B cell (primary cell): Measurements from ENCODE around the gene AHRR. TPM values are rescaled to one million over a fixed set of nuclear protein-coding genes. Genes with fewer than 3 reads are reported as not detected.

Experiments used
- ATAC-seq: fragments of 200-7000 bp; cut with Tn5 transposase; one replicate; pipeline ENCODE4 v1.10.0; 2021; ENCODE audit warnings: low read depth, mild to moderate bottlenecking, moderate number of reproducible peaks, moderate library complexity
- CTCF ChIA-PET: fragments of 350-600 bp; sonication (Branson Sonifier 250); formaldehyde crosslinking; loops from one replicate; lab custom pipeline; 2021; ENCODE audit warnings: antibody characterized with exemption, inconsistent platforms; lab: Charles Lee
- POLR2A ChIA-PET: fragments of 350-600 bp; sonication (Branson Sonifier 250); formaldehyde crosslinking; loops from one replicate; lab custom pipeline; 2021; ENCODE audit warnings: antibody characterized with exemption; lab: Charles Lee
- DNase-seq: peaks from one replicate; pipeline ENCODE4 v3.0.0; 2013
- H2AFZ ChIP-seq: 2 replicates; pipeline ENCODE4 v1.6.1; 2012; ENCODE audit warnings: mild to moderate bottlenecking, low read depth, low read length; ENCODE audit not compliant: insufficient read depth, poor library complexity, severe bottlenecking
- H3K27ac ChIP-seq, 2 donors: 1 replicate in 1 of 2; 2 replicates in 1 of 2; pipeline ENCODE4 v1.5.1; 2012 to 2013; ENCODE audit warnings: low read length in 2 of 2, mild to moderate bottlenecking in 2 of 2, moderate library complexity in 1 of 2
- H3K27me3 ChIP-seq, 4 experiments: fragments of 200-600 bp in 1 of 4; sonication (generic) in 1 of 4; replicated peaks in 1 of 4; 1 replicate in 2 of 4; 2 replicates in 2 of 4; pipeline versions ENCODE4 v1.6.1 to v1.7.0; 2013 to 2016; ENCODE audit warnings: low read length in 3 of 4, mild to moderate bottlenecking in 2 of 4, mixed read lengths in 1 of 4, moderate library complexity in 1 of 4; ENCODE audit not compliant: insufficient read depth in 4 of 4, control insufficient read depth in 3 of 4; ENCODE audit errors: control extremely low read depth in 1 of 4
- H3K36me3 ChIP-seq, 2 experiments: replicated peaks in 1 of 2; 1 replicate in 1 of 2; 2 replicates in 1 of 2; pipeline versions ENCODE4 v1.6.1 to v1.7.1; 2013; ENCODE audit warnings: low read length in 1 of 2; ENCODE audit not compliant: insufficient read depth in 2 of 2, control insufficient read depth in 1 of 2; ENCODE audit errors: control extremely low read depth in 1 of 2, extremely low read depth in 1 of 2
- H3K4me1 ChIP-seq, 2 donors: fragments of 200-600 bp in 1 of 2; sonication (generic) in 1 of 2; 1 replicate in 1 of 2; 2 replicates in 1 of 2; pipeline versions ENCODE4 v1.5.1 to v1.6.1; 2013 to 2017; ENCODE audit warnings: low read length in 2 of 2; ENCODE audit not compliant: control insufficient read depth in 2 of 2, insufficient read depth in 2 of 2
- H3K4me2 ChIP-seq: replicated peaks from 2 replicates; pipeline ENCODE3; 2012; ENCODE audit warnings: mild to moderate bottlenecking, low read depth, low read length; ENCODE audit not compliant: poor library complexity, severe bottlenecking
- H3K4me3 ChIP-seq, 5 experiments: fragments of 200-600 bp in 1 of 5; sonication (generic) in 1 of 5; 1 replicate in 3 of 5; 2 replicates in 2 of 5; pipeline versions ENCODE4 v1.5.1 to v1.7.0; 2011 to 2016; ENCODE audit warnings: low read length in 4 of 5, mild to moderate bottlenecking in 4 of 5, low read depth in 2 of 5, control low read depth in 1 of 5, moderate library complexity in 1 of 5; ENCODE audit not compliant: insufficient read depth in 1 of 5; ENCODE audit errors: control extremely low read depth in 1 of 5, extremely low read depth in 1 of 5
- H3K79me2 ChIP-seq: fragments of 200-600 bp; sonication (generic); one replicate; pipeline ENCODE4 v1.6.0; 2016; ENCODE audit warnings: low read length; ENCODE audit not compliant: control insufficient read depth, insufficient read depth
- H3K9ac ChIP-seq: fragments of 200-600 bp; sonication (generic); 2 replicates; pipeline ENCODE4 v1.6.1; 2017; ENCODE audit warnings: mild to moderate bottlenecking, low read length, moderate library complexity
- H3K9me3 ChIP-seq, 3 donors: one replicate each; pipeline versions ENCODE4 v1.6.1 to v1.7.1; 2013; ENCODE audit warnings: low read length in 2 of 3; ENCODE audit not compliant: control insufficient read depth in 2 of 3, insufficient read depth in 1 of 3; ENCODE audit errors: control extremely low read depth in 1 of 3
- H4K20me1 ChIP-seq: 2 replicates; pipeline ENCODE4 v1.6.0; 2012; ENCODE audit warnings: mild to moderate bottlenecking, low read length; ENCODE audit not compliant: insufficient read depth, control insufficient read depth, poor library complexity, severe bottlenecking
- H3K27ac Mint-ChIP-seq: one replicate; pipeline ENCODE4 v1.8.0; 2021; ENCODE audit warnings: mixed read lengths
- H3K27me3 Mint-ChIP-seq: one replicate; pipeline ENCODE4 v1.8.0; 2021; ENCODE audit warnings: mixed read lengths
- H3K4me1 Mint-ChIP-seq: one replicate; pipeline ENCODE4 v1.8.0; 2021; ENCODE audit warnings: mixed read lengths
- H3K4me3 Mint-ChIP-seq: one replicate; pipeline ENCODE4 v1.8.0; 2021; ENCODE audit warnings: mixed read lengths
- H3K9me3 Mint-ChIP-seq: one replicate; pipeline ENCODE4 v1.8.0; 2022; ENCODE audit warnings: mixed read lengths; ENCODE audit not compliant: insufficient read depth
- EZH2 ChIP-seq: IDR thresholded peaks from 2 replicates; pipeline ENCODE4 v1.6.1; 2012; ENCODE audit warnings: borderline replicate concordance, low read depth, mild to moderate bottlenecking, moderate library complexity, low read length; ENCODE audit not compliant: insufficient read depth, poor library complexity, severe bottlenecking
- WGBS: methylation state at CpG from one replicate; pipeline ENCODE4 v1.1.5; 2013; ENCODE audit warnings: missing lambda C conversion rate; ENCODE audit not compliant: insufficient coverage; 5-methylcytosine and 5-hydroxymethylcytosine counted together
- intact Hi-C: fragments of 100-400 bp; cut with micrococcal nuclease; formaldehyde crosslinking; loops from one replicate; pipeline ENCODE4 v1.10.0; 2022
- polyA plus RNA-seq: library from polyadenylated mRNA; depleted of rRNA; stranded (reverse); fragments of >200 nt; gene quantifications from 2 replicates; pipeline ENCODE4 v1.2.3, GENCODE V29; 2012
- total RNA-seq, 2 donors: library from RNA; stranded (reverse); fragments of 120-200 nt in 1 of 2; gene quantifications; 1 replicate in 1 of 2; 2 replicates in 1 of 2; pipeline versions ENCODE4 v1.2.3 to v1.2.4, GENCODE V29; 2013 to 2022
- TF ChIP-seq, protein P1 (sequence below): fragments of 200-600 bp; IDR thresholded peaks from one replicate; pipeline ENCODE4 v1.8.0; 2022; ENCODE audit warnings: antibody characterized with exemption, mild to moderate bottlenecking

The AHRR gene
- total and polyA plus RNA-seq, 2 donors (not counting 1 experiment from before 2014, with no cell fraction given), result 0.13 to 1.7 TPM

DNA sequence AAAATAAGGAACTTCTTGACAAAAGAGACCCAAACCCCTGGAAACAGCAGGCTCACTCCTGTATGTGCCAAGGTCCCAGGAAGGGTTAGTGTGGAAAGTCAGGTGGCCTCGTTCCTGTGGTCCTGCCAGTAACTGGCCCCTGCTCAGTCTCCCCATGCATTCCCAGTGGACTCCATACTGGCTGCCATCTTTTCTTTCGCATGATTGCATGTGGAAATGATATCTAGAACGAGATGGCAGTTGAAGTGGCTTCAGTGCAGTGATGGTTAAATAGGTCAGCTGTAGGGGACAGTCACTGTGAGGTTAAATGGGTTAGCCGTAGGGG lies 30.4 kb downstream of the AHRR start:
- Mint-ChIP-seq H3K27me3 (peaks cover 31% of the 10 kb centered on the region), H3K4me3 (no peak overlapping the region), H3K27ac (no peak overlapping the region), H3K4me1 (peaks cover 2% of the 10 kb centered on the region), H3K9me3 (no peaks in the 10 kb centered on the region)
- 80% methylated on average over 3 of the region's 4 CpGs for WGBS
- no peaks in the 10 kb centered on the region for H3K36me3 ChIP-seq
- H4K20me1 ChIP-seq, result no peaks in the 10 kb centered on the region
- no peak overlapping the region for H3K27ac ChIP-seq
- peaks cover 0 to 15% (median 7%) of the 10 kb centered on the region in 4 experiments for H3K27me3 ChIP-seq
- H3K9ac ChIP-seq, result no peak overlapping the region
- H3K4me2 ChIP-seq, result no peak overlapping the region
- intact Hi-C loops, result no loop called here
- no peak overlapping the region for H2AFZ ChIP-seq
- H3K9me3 ChIP-seq, result peaks cover 0 to 4% (median 0%) of the 10 kb centered on the region in 3 donors
- no peaks in the 10 kb centered on the region for H3K4me1 ChIP-seq
- DNase-seq, result no peak
- POLR2A ChIA-PET, result no interaction called here
- no peak for ATAC-seq
- TF ChIP-seq, protein P1, sequence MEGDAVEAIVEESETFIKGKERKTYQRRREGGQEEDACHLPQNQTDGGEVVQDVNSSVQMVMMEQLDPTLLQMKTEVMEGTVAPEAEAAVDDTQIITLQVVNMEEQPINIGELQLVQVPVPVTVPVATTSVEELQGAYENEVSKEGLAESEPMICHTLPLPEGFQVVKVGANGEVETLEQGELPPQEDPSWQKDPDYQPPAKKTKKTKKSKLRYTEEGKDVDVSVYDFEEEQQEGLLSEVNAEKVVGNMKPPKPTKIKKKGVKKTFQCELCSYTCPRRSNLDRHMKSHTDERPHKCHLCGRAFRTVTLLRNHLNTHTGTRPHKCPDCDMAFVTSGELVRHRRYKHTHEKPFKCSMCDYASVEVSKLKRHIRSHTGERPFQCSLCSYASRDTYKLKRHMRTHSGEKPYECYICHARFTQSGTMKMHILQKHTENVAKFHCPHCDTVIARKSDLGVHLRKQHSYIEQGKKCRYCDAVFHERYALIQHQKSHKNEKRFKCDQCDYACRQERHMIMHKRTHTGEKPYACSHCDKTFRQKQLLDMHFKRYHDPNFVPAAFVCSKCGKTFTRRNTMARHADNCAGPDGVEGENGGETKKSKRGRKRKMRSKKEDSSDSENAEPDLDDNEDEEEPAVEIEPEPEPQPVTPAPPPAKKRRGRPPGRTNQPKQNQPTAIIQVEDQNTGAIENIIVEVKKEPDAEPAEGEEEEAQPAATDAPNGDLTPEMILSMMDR, result no peak
- TF ChIP-seq EZH2, result no peak
- no peak overlapping the region for H3K4me3 ChIP-seq
- CTCF ChIA-PET, result no interaction called here
- H3K79me2 ChIP-seq, result no peaks in the 10 kb centered on the region

DNA sequence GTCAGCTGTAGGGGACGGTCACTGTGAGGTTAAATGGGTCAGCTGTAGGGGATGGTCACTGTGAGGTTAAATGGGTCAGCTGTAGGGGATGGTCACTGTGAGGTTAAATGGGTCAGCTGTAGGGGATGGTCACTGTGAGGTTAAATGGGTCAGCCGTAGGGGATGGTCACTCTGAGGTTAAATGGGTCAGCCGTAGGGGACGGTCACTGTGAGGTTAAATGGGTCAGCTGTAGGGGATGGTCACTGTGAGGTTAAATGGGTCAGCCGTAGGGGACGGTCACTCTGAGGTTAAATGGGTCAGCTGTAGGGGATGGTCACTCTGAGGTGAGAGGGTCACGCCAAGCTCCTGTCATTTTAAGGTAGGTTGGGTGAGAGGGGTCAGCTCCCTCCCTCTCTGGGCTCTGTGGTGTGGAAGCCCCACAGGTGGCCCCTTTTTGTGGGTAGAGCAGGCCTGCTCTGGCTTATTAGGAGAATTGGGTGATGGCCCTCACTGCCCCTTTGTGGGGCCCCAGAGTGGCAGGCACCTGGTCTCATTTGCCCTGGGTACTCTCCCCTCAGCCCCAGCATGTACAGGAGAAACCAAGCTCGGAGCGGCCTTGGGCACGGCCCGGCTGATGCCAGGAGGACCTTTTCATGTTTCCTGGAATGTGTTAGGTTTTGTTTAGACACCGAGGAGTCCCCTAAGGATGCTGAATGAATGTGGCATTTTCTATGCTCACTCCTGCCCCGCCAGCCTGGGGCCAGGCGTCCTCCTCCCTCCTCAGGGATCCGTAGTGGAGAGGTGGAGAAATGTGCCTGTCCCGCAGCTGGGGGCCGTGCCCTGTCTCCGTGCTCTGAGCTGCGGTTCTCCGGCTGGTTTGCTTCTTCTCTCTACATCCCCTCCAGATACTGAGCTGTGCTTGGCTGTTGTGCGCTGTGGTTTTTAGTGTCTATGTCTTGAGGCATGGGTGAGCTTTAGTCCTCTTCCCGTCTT lies 31.4 kb downstream of the AHRR start:
- ChIA-PET CTCF (no interaction called here), POLR2A (no interaction called here)
- H3K4me1 Mint-ChIP-seq, result no peaks in the 10 kb centered on the region
- Histone ChIP-seq H3K4me3 (no peak overlapping the region), H3K27ac (no peak overlapping the region), H4K20me1 (no peaks in the 10 kb centered on the region), H3K9ac (no peak overlapping the region), H3K4me2 (no peak overlapping the region), H3K27me3 (peaks cover 0 to 13% (median 7%) of the 10 kb centered on the region in 4 experiments), H3K4me1 (no peaks in the 10 kb centered on the region), H3K9me3 (peaks cover 0 to 4% (median 0%) of the 10 kb centered on the region in 3 donors), H2AFZ (no peak overlapping the region), H3K79me2 (no peaks in the 10 kb centered on the region), H3K36me3 (no peaks in the 10 kb centered on the region)
- H3K27me3 Mint-ChIP-seq, result peaks cover 28% of the 10 kb centered on the region
- no peaks in the 10 kb centered on the region for H3K9me3 Mint-ChIP-seq
- 91% methylated on average over 10 of the region's 22 CpGs for WGBS
- H3K27ac Mint-ChIP-seq, result no peak overlapping the region
- intact Hi-C loops, result no loop called here
- ATAC-seq, result no peak
- no peak overlapping the region for H3K4me3 Mint-ChIP-seq
- DNase-seq, result no peak
- TF ChIP-seq EZH2, result no peak
- TF ChIP-seq, protein P1, result no peak
